Measurements from ENCODE around the gene CACNB2. TPM values are rescaled to one million over a fixed set of nuclear protein-coding genes. Genes with fewer than 3 reads are reported as not detected.

The CACNB2 gene
- total and polyA plus RNA-seq, 10 of the 15 experiments (the other 5 are each of a cell fraction or from before 2014, with no cell fraction given) = 0.62 to 8.1 (median 1.2) TPM

- no peak for TF ChIP-seq CTCF (IDR thresholded peaks at IDR 0.05 in 2 of 3, conservative IDR thresholded peaks at IDR 0.05 in 1 of 3; ENCODE audit: control insufficient read depth in 2 of 3, extremely low read depth in 1 of 3, insufficient read depth in 1 of 3, low read depth in 3 of 3, low read length in 3 of 3)
- TF ChIP-seq SUZ12 (IDR thresholded peaks at IDR 0.05; ENCODE audit: unreplicated experiment) = no peak
- no peak for TF ChIP-seq NBN (IDR thresholded peaks at IDR 0.05)
Observed at GRCh38 chr10:18527687-18528086, 387.5 kb downstream of the CACNB2 start (continued).

GRCh38 chr10:18528292-18528691 lies 388.1 kb downstream of the CACNB2 start:
- no TSS peak for BruUV-seq (replicated peaks)
- H3K27me3 ChIP-seq (replicated peaks in 1 of 2; ENCODE audit: control insufficient read depth in 2 of 2, insufficient read depth in 2 of 2, low read length in 1 of 2) = no peaks in the 10 kb centered on the region
- in situ Hi-C loops (cut with MboI) = no loop called here
- TF ChIP-seq CUX1 (IDR thresholded peaks at IDR 0.05; ENCODE audit: insufficient replicate concordance, low read depth, low read length) (no peak), STAT1 (conservative IDR thresholded peaks at IDR 0.05) (no peak), POLR2AphosphoS5 (IDR thresholded peaks at IDR 0.05; ENCODE audit: low read length) (no peak), ELK1 (IDR thresholded peaks at IDR 0.05; ENCODE audit: low read depth, low read length) (no peak), CBFB (IDR thresholded peaks at IDR 0.05; ENCODE audit: low read depth) (no peak), ZNF687 (IDR thresholded peaks at IDR 0.05) (no peak)

More at GRCh38 chr10:18528292-18528691, 388.1 kb downstream of the CACNB2 start:
- ChIA-PET SMC1A (ENCODE audit: uncharacterized antibody, unreplicated experiment) (no interaction called here), RAD21 (ENCODE audit: unreplicated experiment) (no interaction called here), POLR2A (no interaction called here), CTCF (no interaction called here)
- Histone ChIP-seq H3K36me3 (ENCODE audit: control insufficient read depth in 2 of 2, insufficient read depth in 2 of 2, low read length in 1 of 2) (no peaks in the 10 kb centered on the region), H3K4me2 (ENCODE audit: control insufficient read depth, insufficient read depth) (no peak overlapping the region), H3K4me1 (ENCODE audit: control insufficient read depth, insufficient read depth, low read length) (no peaks in the 10 kb centered on the region), H3K9ac (ENCODE audit: control insufficient read depth, insufficient read depth, low read length) (no peak overlapping the region), H2AFZ (ENCODE audit: control insufficient read depth, low read depth, low read length) (no peak overlapping the region), H3K4me3 (no peak overlapping the region), H4K20me1 (ENCODE audit: control insufficient read depth, insufficient read depth) (no peaks in the 10 kb centered on the region), H3K27ac (ENCODE audit: control insufficient read depth, insufficient read depth) (no peak overlapping the region), H3K9me3 (replicated peaks; ENCODE audit: control insufficient read depth, insufficient read depth, low read length) (no peaks in the 10 kb centered on the region), H3K79me2 (ENCODE audit: control insufficient read depth, insufficient read depth, low read length) (no peaks in the 10 kb centered on the region)
- FAIRE-seq (no peak), ATAC-seq (no peak), DNase-seq (ENCODE audit: low read depth, low spot score) (no peak)
- 96% methylated on average over 3 of the region's 3 CpGs for WGBS (ENCODE audit: insufficient coverage, insufficient replicate concordance, low lambda C conversion rate, missing lambda C conversion rate)
- intact Hi-C loops (cut with micrococcal nuclease; ENCODE audit: unreplicated experiment) = no loop called here

Measured in GM12878 (cell line).